B cell (primary cell): ENCODE results near the gene AXIN2.

Experiments
- CTCF ChIP-seq: fragments of 200-600 bp; IDR thresholded peaks from one replicate; pipeline ENCODE4 v1.8.0; 2022; ENCODE audit warnings: antibody characterized with exemption, mild to moderate bottlenecking
- EZH2 ChIP-seq: IDR thresholded peaks from 2 replicates; pipeline ENCODE4 v1.6.1; 2012; ENCODE audit warnings: borderline replicate concordance, low read depth, mild to moderate bottlenecking, moderate library complexity, low read length; ENCODE audit not compliant: insufficient read depth, poor library complexity, severe bottlenecking

GRCh38 chr17:65561452-65562205, at the start of gene AXIN2:
- TF ChIP-seq CTCF, result no peak
- no peak for TF ChIP-seq EZH2
